Measurements from ENCODE around the gene CPXM2.

DNA sequence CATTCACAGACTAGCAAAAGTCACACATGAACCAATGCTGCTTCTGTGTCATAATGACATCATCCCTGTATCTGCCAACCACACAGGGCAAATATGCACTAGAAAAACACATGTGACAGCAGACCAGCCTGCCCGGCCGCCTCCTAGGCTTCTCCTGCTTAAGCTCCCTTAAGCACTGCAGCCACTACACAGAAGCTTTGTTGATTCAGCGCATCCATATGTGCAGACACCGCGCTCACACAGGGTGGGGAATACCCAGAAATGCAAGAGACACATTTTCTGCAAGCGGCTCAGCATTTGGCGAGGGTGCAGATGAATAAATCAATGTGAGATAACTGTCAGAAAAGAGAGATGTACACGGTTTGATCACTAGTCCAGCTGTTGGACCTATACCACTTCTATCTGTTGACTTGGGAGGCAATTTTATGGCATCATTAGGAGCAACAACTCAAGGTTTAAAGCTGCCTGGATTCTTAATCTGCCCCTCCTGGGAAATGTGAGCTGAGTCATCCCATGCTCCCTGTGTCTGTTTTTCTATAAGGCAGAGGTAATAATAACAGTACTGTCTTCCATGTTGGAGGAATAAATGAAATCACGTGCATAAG lies 33.4 kb downstream of the CPXM2 start:
- TF ChIP-seq, protein P1, sequence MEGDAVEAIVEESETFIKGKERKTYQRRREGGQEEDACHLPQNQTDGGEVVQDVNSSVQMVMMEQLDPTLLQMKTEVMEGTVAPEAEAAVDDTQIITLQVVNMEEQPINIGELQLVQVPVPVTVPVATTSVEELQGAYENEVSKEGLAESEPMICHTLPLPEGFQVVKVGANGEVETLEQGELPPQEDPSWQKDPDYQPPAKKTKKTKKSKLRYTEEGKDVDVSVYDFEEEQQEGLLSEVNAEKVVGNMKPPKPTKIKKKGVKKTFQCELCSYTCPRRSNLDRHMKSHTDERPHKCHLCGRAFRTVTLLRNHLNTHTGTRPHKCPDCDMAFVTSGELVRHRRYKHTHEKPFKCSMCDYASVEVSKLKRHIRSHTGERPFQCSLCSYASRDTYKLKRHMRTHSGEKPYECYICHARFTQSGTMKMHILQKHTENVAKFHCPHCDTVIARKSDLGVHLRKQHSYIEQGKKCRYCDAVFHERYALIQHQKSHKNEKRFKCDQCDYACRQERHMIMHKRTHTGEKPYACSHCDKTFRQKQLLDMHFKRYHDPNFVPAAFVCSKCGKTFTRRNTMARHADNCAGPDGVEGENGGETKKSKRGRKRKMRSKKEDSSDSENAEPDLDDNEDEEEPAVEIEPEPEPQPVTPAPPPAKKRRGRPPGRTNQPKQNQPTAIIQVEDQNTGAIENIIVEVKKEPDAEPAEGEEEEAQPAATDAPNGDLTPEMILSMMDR (IDR thresholded peaks at IDR 0.05): no peak
- TF ChIP-seq EZH2 (IDR thresholded peaks at IDR 0.05; ENCODE audit: borderline replicate concordance, insufficient read depth, low read depth, low read length, poor library complexity, severe bottlenecking): no peak
